HCT116 (cell line): ENCODE results near the gene STAT2. TPM values are rescaled to one million over a fixed set of nuclear protein-coding genes. Genes with fewer than 3 reads are reported as not detected.
"Not testable (repeated sequence)": the region's sequence is repeated elsewhere in the genome, so short reads cannot be mapped to it uniquely, and the experiment has no call there.

Experiments used
- ATAC-seq: fragments of 200-7000 bp; cut with Tn5 transposase; 2 replicates; pipeline ENCODE4 v1.9.1; 2020; ENCODE audit warnings: mild to moderate bottlenecking, moderate library complexity
- BruUV-seq: library from RNA; stranded (reverse); fragments of 400-500 nt; replicated peaks from 2 replicates; lab custom pipeline; 2021; lab: Mats Ljungman, UMichigan
- CTCF ChIA-PET: fragments of 300-600 bp; sonication (Branson Sonifier 250); formaldehyde crosslinking; loops from one replicate; lab custom pipeline; 2021; ENCODE audit warnings: antibody characterized with exemption; lab: Charles Lee
- POLR2A ChIA-PET: fragments of 300-600, 350-600 bp; sonication (Branson Sonifier 250); formaldehyde crosslinking; loops from one replicate; lab custom pipeline; 2021; ENCODE audit warnings: antibody characterized with exemption; lab: Charles Lee
- RAD21 ChIA-PET, 2 experiments: fragments of 300-600 bp; sonication (Branson Sonifier 250); formaldehyde crosslinking; loops; one replicate each; lab custom pipeline; 2023; ENCODE audit warnings: low total read pairs in 2 of 2; ENCODE audit not compliant: uncharacterized antibody in 2 of 2, unreplicated experiment in 2 of 2, low non-redundant PET in 1 of 2; lab: Charles Lee
- DNase-seq: peaks from one replicate; pipeline ENCODE4 v3.0.0-alpha.2; 2010; ENCODE audit warnings: low read depth, low spot score
- H2AFZ ChIP-seq: fragments of 200-600 bp; shearing (Covaris generic), sonication (generic); 2 replicates; pipeline ENCODE4 v1.6.1; 2017; ENCODE audit warnings: low read depth, mixed run types, mixed read lengths, antibody characterized with exemption, low read length; ENCODE audit not compliant: poor library complexity, severe bottlenecking
- H3K27ac ChIP-seq: 2 replicates; pipeline ENCODE4 v1.5.1; 2012; ENCODE audit warnings: low read depth, low read length
- H3K27me3 ChIP-seq: fragments of 200-600 bp; sonication (generic); 2 replicates; pipeline ENCODE4 v1.6.1; 2016; ENCODE audit warnings: mixed run types, low read length, mixed read lengths; ENCODE audit not compliant: insufficient read depth
- H3K36me3 ChIP-seq, 2 experiments: fragments of 200-500 bp in 1 of 2; fragments of 200-600 bp in 1 of 2; sonication (Bioruptor generic) in 1 of 2; sonication (generic) in 1 of 2; 2 replicates each; pipeline versions ENCODE4 v1.5.1 to v1.6.1; 2014 to 2016; ENCODE audit warnings: low read length in 2 of 2, inconsistent platforms in 1 of 2, mixed read lengths in 1 of 2, mixed run types in 1 of 2; ENCODE audit not compliant: insufficient read depth in 2 of 2, control insufficient read depth in 1 of 2
- H3K4me1 ChIP-seq, 2 experiments: fragments of 200-600 bp in 1 of 2; sonication (generic) in 1 of 2; 2 replicates each; pipeline versions ENCODE4 v1.5.1 to v1.6.1; 2012 to 2017; ENCODE audit warnings: low read length in 2 of 2, inconsistent platforms in 1 of 2, mild to moderate bottlenecking in 1 of 2, mixed read lengths in 1 of 2, mixed run types in 1 of 2, moderate library complexity in 1 of 2; ENCODE audit not compliant: insufficient read depth in 2 of 2, control insufficient read depth in 1 of 2
- H3K4me2 ChIP-seq: fragments of 200-600 bp; sonication (generic); 2 replicates; pipeline ENCODE4 v1.6.1; 2017; ENCODE audit warnings: mixed run types, low read length, mixed read lengths
- H3K4me3 ChIP-seq, 2 experiments: fragments of 200-600 bp in 1 of 2; sonication (generic) in 1 of 2; replicated peaks in 1 of 2; 2 replicates each; pipeline ENCODE4 v1.5.1; 2011 to 2016; ENCODE audit warnings: low read length in 2 of 2, control low read depth in 1 of 2, low read depth in 1 of 2, mild to moderate bottlenecking in 1 of 2, mixed read lengths in 1 of 2, mixed run types in 1 of 2
- H3K79me2 ChIP-seq: fragments of 200-600 bp; sonication (generic); 2 replicates; pipeline ENCODE4 v1.6.1; 2017; ENCODE audit warnings: mild to moderate bottlenecking, mixed run types, low read length, moderate library complexity, mixed read lengths; ENCODE audit not compliant: insufficient read depth
- H3K9ac ChIP-seq: fragments of 200-600 bp; sonication (generic); 2 replicates; pipeline ENCODE4 v1.6.1; 2016; ENCODE audit warnings: low read length, mixed read lengths
- H3K9me2 ChIP-seq: fragments of 200-600 bp; sonication (generic), shearing (Covaris generic); 2 replicates; pipeline ENCODE4 v1.6.1; 2017; ENCODE audit warnings: mixed run types, mild to moderate bottlenecking, moderate library complexity; ENCODE audit not compliant: insufficient read depth
- H3K9me3 ChIP-seq, 2 experiments: fragments of 200-500 bp in 1 of 2; fragments of 200-600 bp in 1 of 2; sonication (Bioruptor generic) in 1 of 2; sonication (generic) in 1 of 2; 2 replicates each; pipeline ENCODE4 v1.6.1; 2014 to 2017; ENCODE audit warnings: low read length in 2 of 2, mixed read lengths in 2 of 2, inconsistent platforms in 1 of 2, low read depth in 1 of 2, mild to moderate bottlenecking in 1 of 2, mixed run types in 1 of 2, moderate library complexity in 1 of 2; ENCODE audit not compliant: control insufficient read depth in 1 of 2, insufficient read depth in 1 of 2
- H4K20me1 ChIP-seq: fragments of 200-600 bp; sonication (generic), shearing (Covaris generic); 2 replicates; pipeline ENCODE4 v1.6.1; 2017; ENCODE audit warnings: mixed run types, mild to moderate bottlenecking, moderate library complexity; ENCODE audit not compliant: insufficient read depth
- FOSL1 ChIP-seq: IDR thresholded peaks from 2 replicates; pipeline ENCODE4 v1.6.1; 2012; ENCODE audit warnings: low read depth
- MAX ChIP-seq: IDR thresholded peaks from 2 replicates; pipeline ENCODE4 v1.6.1; 2012
- POLR2A ChIP-seq: IDR thresholded peaks from 2 replicates; pipeline ENCODE4 v1.7.0; 2011; ENCODE audit warnings: borderline replicate concordance; ENCODE audit not compliant: insufficient read depth, insufficient read length; ENCODE audit errors: extremely low read depth
- POLR2AphosphoS5 ChIP-seq: IDR thresholded peaks from 2 replicates; pipeline ENCODE4 v1.6.1; 2011; ENCODE audit warnings: mild to moderate bottlenecking, low read depth, low read length, moderate library complexity
- REST ChIP-seq: IDR thresholded peaks from 2 replicates; pipeline ENCODE4 v1.6.1; 2012; ENCODE audit warnings: low read depth
- SIN3A ChIP-seq: IDR thresholded peaks from 2 replicates; pipeline ENCODE4 v1.6.1; 2012; ENCODE audit warnings: low read depth
- SP1 ChIP-seq: IDR thresholded peaks from 2 replicates; pipeline ENCODE4 v1.6.1; 2012; ENCODE audit warnings: low read depth
- YY1 ChIP-seq: IDR thresholded peaks from 2 replicates; pipeline ENCODE4 v1.6.1; 2011; ENCODE audit warnings: low read length, low read depth, moderate library complexity, mild to moderate bottlenecking; ENCODE audit not compliant: insufficient replicate concordance; ENCODE audit errors: extremely low read depth
- ZNF274 ChIP-seq: fragments of 200-500 bp; sonication (Bioruptor generic); IDR thresholded peaks from 2 replicates; pipeline ENCODE4 v1.6.1; 2014; ENCODE audit warnings: mild to moderate bottlenecking, low read depth, low read length, inconsistent platforms
- intact Hi-C: fragments of 100-400 bp; cut with micrococcal nuclease; formaldehyde crosslinking; loops from 2 replicates; pipeline ENCODE4 v1.10.0; 2022
- total RNA-seq: library from RNA; stranded (reverse); gene quantifications from one replicate; pipeline ENCODE4 v1.2.1, GENCODE V29; 2021; ENCODE audit not compliant: unreplicated experiment

Gene STAT2
- total RNA-seq, 1 experiment from 2014 or later = 53.1 TPM

DNA sequence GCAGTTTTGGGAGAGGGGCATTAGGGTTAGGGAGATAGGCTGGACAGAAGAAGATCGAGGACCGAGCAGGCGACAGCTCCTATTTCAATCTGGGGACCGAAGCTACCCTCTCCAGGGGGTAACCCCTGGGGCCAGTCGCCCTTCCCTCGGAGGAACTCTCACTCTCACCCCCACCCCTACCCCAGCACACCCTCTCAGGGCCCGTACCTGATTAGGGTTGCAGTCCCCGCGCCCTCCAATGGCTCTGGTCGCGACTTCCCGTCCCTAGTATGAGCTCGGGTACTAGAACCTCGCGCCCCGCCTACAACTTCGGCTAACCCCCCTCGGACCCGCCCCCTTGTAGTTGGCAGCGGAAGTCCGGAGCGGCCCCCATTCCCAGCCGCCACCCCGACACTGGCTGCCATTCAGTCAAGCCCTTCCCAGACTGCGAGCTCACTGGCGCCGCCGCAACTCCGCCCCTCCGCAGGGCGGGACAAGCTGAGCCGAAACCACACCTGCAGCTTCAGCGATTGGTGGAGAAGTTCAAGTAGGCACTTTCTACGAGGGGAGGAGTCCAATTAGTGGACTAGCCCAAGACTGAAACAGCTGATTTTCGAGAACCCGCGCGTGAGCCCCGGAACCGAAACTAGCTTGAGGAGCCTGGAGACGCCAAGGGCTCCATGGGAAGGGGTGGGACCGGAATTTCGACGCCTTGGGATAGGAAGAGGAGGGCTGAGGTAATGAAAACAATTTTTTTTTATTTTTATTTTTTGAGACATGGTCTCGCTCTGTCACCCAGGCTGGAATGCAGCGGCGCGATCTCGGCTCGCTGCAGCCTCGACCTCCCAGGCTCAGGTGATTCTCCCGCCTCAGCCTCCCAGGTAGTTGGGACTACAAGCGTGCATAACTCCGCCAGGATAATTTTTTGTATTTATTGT is at the start of gene STAT2 (continued):
- TF ChIP-seq YY1 (peak; percentile 36), REST (no peak)

- Histone ChIP-seq H3K36me3 (0 out of 4 replicates have a peak, but pooled peaks cover 0 to 3% of the 10 kb centered on the region in 2 experiments), H3K4me1 (no peaks in the 10 kb centered on the region), H3K9me3 (no peaks in the 10 kb centered on the region), H3K79me2 (no peaks in the 10 kb centered on the region), H3K9ac (no peak overlapping the region), H4K20me1 (no peaks in the 10 kb centered on the region), H3K27ac (no peak overlapping the region), H3K9me2 (no peaks in the 10 kb centered on the region), H2AFZ (no peak overlapping the region), H3K27me3 (no peaks in the 10 kb centered on the region), H3K4me3 (no peak overlapping the region), H3K4me2 (no peak overlapping the region)
- ChIA-PET CTCF (no interaction called here), POLR2A (no interaction called here), RAD21 (no interaction called here)
- DNase-seq (no peak), ATAC-seq (no peak)
- TF ChIP-seq SIN3A (no peak), SP1 (no peak), MAX (no peak), POLR2A (no peak), FOSL1 (no peak), ZNF274 (no peak), POLR2AphosphoS5 (no peak)
- intact Hi-C loops = no loop called here
- no TSS peak for BruUV-seq
Measured at GRCh38 chr12:56408799-56409417, 49.0 kb upstream of the STAT2 start.

DNA sequence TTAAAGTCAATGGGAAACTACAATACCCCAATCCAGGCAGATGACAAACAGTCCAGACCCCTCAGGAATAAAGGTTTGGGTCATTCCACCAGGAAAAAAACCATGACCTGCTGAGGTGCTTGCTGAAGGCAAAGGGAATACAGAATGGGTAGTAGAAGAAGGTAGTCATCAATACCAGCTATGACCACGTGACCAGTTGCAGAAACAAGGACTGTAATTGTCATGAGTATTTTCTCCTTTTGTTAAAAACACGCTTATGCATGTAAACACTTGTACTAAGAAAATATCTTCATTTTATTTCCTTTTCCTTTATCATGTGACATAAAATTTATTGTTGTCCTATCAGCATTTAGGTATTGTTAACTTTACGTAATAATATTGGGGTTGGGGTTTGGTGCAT is 44.3 kb upstream of the STAT2 start:
- H3K4me3 ChIP-seq, H3K27ac ChIP-seq, H3K9me2 ChIP-seq, RAD21 ChIA-PET, H3K36me3 ChIP-seq, ATAC-seq, POLR2A ChIA-PET, H3K4me2 ChIP-seq, H4K20me1 ChIP-seq, H3K27me3 ChIP-seq, H2AFZ ChIP-seq, H3K9ac ChIP-seq, intact Hi-C loops, DNase-seq, CTCF ChIA-PET, BruUV-seq, H3K79me2 ChIP-seq, H3K4me1 ChIP-seq, H3K9me3 ChIP-seq: not testable (repeated sequence)
